ENCODE results near the gene TBRG4.

DNA sequence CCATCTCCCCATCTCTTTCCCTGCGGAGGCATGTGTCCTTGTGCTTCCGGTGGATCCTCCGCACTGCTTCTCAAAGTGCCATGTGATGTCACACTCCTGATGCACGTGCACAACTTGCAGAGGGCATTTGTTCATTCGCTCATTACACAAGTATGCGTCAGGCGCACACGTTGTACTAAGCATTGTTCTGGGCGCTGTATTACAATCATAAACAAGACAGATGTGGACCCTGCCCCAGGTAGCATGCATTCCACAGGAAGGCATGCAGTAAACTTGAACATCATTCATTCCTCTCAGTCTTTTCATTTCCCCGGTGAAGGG is 37.1 kb upstream of the TBRG4 start:
- TF ChIP-seq, protein P1, sequence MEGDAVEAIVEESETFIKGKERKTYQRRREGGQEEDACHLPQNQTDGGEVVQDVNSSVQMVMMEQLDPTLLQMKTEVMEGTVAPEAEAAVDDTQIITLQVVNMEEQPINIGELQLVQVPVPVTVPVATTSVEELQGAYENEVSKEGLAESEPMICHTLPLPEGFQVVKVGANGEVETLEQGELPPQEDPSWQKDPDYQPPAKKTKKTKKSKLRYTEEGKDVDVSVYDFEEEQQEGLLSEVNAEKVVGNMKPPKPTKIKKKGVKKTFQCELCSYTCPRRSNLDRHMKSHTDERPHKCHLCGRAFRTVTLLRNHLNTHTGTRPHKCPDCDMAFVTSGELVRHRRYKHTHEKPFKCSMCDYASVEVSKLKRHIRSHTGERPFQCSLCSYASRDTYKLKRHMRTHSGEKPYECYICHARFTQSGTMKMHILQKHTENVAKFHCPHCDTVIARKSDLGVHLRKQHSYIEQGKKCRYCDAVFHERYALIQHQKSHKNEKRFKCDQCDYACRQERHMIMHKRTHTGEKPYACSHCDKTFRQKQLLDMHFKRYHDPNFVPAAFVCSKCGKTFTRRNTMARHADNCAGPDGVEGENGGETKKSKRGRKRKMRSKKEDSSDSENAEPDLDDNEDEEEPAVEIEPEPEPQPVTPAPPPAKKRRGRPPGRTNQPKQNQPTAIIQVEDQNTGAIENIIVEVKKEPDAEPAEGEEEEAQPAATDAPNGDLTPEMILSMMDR (conservative IDR thresholded peaks at IDR 0.05; ENCODE audit: low read length): no peak
- TF ChIP-seq EZH2phosphoT487 (IDR thresholded peaks at IDR 0.05; ENCODE audit: borderline replicate concordance): no peak

Measured in Loucy (cell line).